H1 (cell line): ENCODE data around the gene STX8.

Experiments used
- CHD2 ChIP-seq: IDR thresholded peaks from 2 replicates; pipeline ENCODE4 v1.6.1; 2012; ENCODE audit warnings: low read length, improper control_type of control experiment
- GABPA ChIP-seq: IDR thresholded peaks from 2 replicates; pipeline ENCODE4 v1.6.1; 2011; ENCODE audit warnings: mild to moderate bottlenecking, low read length, moderate library complexity, borderline replicate concordance; ENCODE audit not compliant: insufficient read depth
- GTF2F1 ChIP-seq: IDR thresholded peaks from 2 replicates; pipeline ENCODE4 v1.6.1; 2012; ENCODE audit warnings: low read depth, low read length, improper control_type of control experiment, borderline replicate concordance
- MAFK ChIP-seq: IDR thresholded peaks from 2 replicates; pipeline ENCODE4 v1.6.1; 2012; ENCODE audit warnings: low read depth, mild to moderate bottlenecking, improper control_type of control experiment, low read length
- POLR2A ChIP-seq, 2 experiments: IDR thresholded peaks; 1 replicate in 1 of 2; 2 replicates in 1 of 2; pipeline ENCODE4 v1.6.1; 2011; ENCODE audit warnings: low read depth in 2 of 2, low read length in 2 of 2, mild to moderate bottlenecking in 2 of 2; ENCODE audit errors: control extremely low read depth in 1 of 2
- RAD21 ChIP-seq, 2 experiments: IDR thresholded peaks in 1 of 2; conservative IDR thresholded peaks in 1 of 2; 2 replicates each; pipeline ENCODE4 v1.6.1; 2011; ENCODE audit warnings: low read depth in 2 of 2, low read length in 2 of 2, improper control_type of control experiment in 1 of 2, inconsistent platforms in 1 of 2, mild to moderate bottlenecking in 1 of 2, moderate library complexity in 1 of 2
- RXRA ChIP-seq: IDR thresholded peaks from 2 replicates; pipeline ENCODE4 v1.6.1; 2011; ENCODE audit warnings: low read depth, mild to moderate bottlenecking, low read length, moderate library complexity; ENCODE audit not compliant: insufficient read depth
- SIN3A ChIP-seq, 2 experiments: IDR thresholded peaks in 1 of 2; conservative IDR thresholded peaks in 1 of 2; 2 replicates each; pipeline ENCODE4 v1.6.1; 2011 to 2012; ENCODE audit warnings: low read length in 2 of 2, improper control_type of control experiment in 1 of 2, low read depth in 1 of 2, mild to moderate bottlenecking in 1 of 2
- SIX5 ChIP-seq: IDR thresholded peaks from 2 replicates; pipeline ENCODE4 v1.6.1; 2011; ENCODE audit warnings: mild to moderate bottlenecking, low read depth, low read length
- SP1 ChIP-seq: IDR thresholded peaks from 2 replicates; pipeline ENCODE4 v1.6.1; 2011; ENCODE audit warnings: low read depth, low read length
- TAF1 ChIP-seq: IDR thresholded peaks from 2 replicates; pipeline ENCODE4 v1.6.1; 2011; ENCODE audit warnings: mild to moderate bottlenecking, low read depth, low read length
- TF ChIP-seq, protein P1 (sequence below), 3 experiments: IDR thresholded peaks; 1 replicate in 2 of 3; 2 replicates in 1 of 3; pipeline versions ENCODE4 v1.5.1 to v1.6.1; 2011; ENCODE audit warnings: low read length in 3 of 3, mild to moderate bottlenecking in 3 of 3, inconsistent platforms in 2 of 3, low read depth in 1 of 3, moderate library complexity in 1 of 3; ENCODE audit not compliant: insufficient read depth in 1 of 3; ENCODE audit errors: control extremely low read depth in 1 of 3
- TF ChIP-seq, protein P2 (sequence below): IDR thresholded peaks from 2 replicates; pipeline ENCODE4 v1.6.1; 2011; ENCODE audit warnings: low read length, improper control_type of control experiment

DNA sequence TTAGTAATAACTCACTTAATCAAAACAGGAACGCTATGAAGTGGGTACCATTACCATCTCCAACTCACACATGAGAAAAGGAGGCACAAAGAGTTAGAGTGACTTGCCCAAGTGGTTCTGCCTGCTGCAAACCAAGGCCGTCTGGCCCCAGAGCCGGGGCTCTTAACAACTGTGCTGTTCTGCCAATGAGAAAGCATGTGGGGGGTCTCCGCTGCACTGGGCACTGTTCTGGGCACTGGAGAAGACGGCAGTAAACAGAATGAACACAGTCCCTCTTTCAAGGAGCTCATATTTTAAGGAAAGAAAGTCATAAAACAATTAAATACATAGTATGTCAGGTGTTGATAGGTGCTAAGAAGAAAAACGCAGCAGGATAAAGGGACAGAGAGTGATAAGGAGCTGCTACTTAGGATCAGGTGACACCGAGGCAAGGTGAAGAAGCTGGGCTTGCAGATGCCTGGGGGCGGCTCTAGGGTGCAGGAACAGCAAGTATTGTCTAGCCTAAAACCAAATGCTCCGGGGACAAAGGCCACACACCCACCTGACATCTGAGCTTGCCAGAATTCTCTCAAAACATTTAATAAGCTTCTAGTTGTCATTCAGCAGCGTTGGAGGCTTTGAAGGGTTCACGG, 6.5 kb downstream of the STX8 start:
- no peak for TF ChIP-seq TAF1
- no peak for TF ChIP-seq GTF2F1
- TF ChIP-seq, protein P1, sequence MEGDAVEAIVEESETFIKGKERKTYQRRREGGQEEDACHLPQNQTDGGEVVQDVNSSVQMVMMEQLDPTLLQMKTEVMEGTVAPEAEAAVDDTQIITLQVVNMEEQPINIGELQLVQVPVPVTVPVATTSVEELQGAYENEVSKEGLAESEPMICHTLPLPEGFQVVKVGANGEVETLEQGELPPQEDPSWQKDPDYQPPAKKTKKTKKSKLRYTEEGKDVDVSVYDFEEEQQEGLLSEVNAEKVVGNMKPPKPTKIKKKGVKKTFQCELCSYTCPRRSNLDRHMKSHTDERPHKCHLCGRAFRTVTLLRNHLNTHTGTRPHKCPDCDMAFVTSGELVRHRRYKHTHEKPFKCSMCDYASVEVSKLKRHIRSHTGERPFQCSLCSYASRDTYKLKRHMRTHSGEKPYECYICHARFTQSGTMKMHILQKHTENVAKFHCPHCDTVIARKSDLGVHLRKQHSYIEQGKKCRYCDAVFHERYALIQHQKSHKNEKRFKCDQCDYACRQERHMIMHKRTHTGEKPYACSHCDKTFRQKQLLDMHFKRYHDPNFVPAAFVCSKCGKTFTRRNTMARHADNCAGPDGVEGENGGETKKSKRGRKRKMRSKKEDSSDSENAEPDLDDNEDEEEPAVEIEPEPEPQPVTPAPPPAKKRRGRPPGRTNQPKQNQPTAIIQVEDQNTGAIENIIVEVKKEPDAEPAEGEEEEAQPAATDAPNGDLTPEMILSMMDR (IDR thresholded peaks at IDR 0.05; ENCODE audit: control extremely low read depth in 1 of 3, insufficient read depth in 1 of 3, low read depth in 1 of 3, low read length in 3 of 3) = no peak
- TF ChIP-seq SP1 = no peak
- TF ChIP-seq CHD2 = no peak
- no peak for TF ChIP-seq RAD21 (IDR thresholded peaks at IDR 0.05 in 1 of 2, conservative IDR thresholded peaks at IDR 0.05 in 1 of 2; ENCODE audit: low read depth in 2 of 2, low read length in 2 of 2)
- no peak for TF ChIP-seq SIX5
- no peak for TF ChIP-seq GABPA
- TF ChIP-seq RXRA = no peak
- no peak for TF ChIP-seq MAFK
- no peak for TF ChIP-seq POLR2A (IDR thresholded peaks at IDR 0.05; ENCODE audit: control extremely low read depth in 1 of 2, low read depth in 2 of 2, low read length in 2 of 2)
- TF ChIP-seq, protein P2, sequence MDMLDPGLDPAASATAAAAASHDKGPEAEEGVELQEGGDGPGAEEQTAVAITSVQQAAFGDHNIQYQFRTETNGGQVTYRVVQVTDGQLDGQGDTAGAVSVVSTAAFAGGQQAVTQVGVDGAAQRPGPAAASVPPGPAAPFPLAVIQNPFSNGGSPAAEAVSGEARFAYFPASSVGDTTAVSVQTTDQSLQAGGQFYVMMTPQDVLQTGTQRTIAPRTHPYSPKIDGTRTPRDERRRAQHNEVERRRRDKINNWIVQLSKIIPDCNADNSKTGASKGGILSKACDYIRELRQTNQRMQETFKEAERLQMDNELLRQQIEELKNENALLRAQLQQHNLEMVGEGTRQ = no peak
- no peak for TF ChIP-seq SIN3A (conservative IDR thresholded peaks at IDR 0.05 in 1 of 2, IDR thresholded peaks at IDR 0.05 in 1 of 2; ENCODE audit: low read depth in 1 of 2, low read length in 2 of 2)
